GM21528 (cell line): Measurements from ENCODE around the gene NGRN.

Experiments used
- ATAC-seq: cut with Tn5 transposase; IDR thresholded peaks from one replicate; pipeline ENCODE4 v1.9.1; 2021; ENCODE audit warnings: mild to moderate bottlenecking, moderate library complexity; ENCODE audit not compliant: unreplicated experiment, low FRiP score

The NGRN gene

GRCh38 chr15:90307661-90308060 is 42.2 kb downstream of the NGRN start:
- no peak for ATAC-seq

GRCh38 chr15:90309020-90309419 is 43.5 kb downstream of the NGRN start:
- ATAC-seq, result no peak

GRCh38 chr15:90315278-90315982 is 50.0 kb downstream of the NGRN start:
- no peak for ATAC-seq

- ATAC-seq, result no peak
Observed at GRCh38 chr15:90316139-90316538, 50.7 kb downstream of the NGRN start.

GRCh38 chr15:90318591-90318990 is 53.1 kb downstream of the NGRN start:
- ATAC-seq, result no peak

- ATAC-seq, result no peak
Observed at GRCh38 chr15:90320062-90320884, 54.8 kb downstream of the NGRN start.

- ATAC-seq, result no peak
Observed at GRCh38 chr15:90320885-90321278, 55.4 kb downstream of the NGRN start.
